Epithelial cell of prostate (primary cell): ENCODE measurements around the gene ATF3.
"Not testable (repeated sequence)": the region's sequence is repeated elsewhere in the genome, so short reads cannot be mapped to it uniquely, and the experiment has no call there.

ENCODE experiments used
- DNase-seq: peaks from one replicate; pipeline ENCODE4 v3.0.0-alpha.2; 2011; ENCODE audit warnings: low read depth, low spot score
- H3K27ac ChIP-seq: fragments of 450-650 bp; 2 replicates; pipeline ENCODE4 v1.5.1; 2017; ENCODE audit warnings: mild to moderate bottlenecking

The ATF3 gene

DNA sequence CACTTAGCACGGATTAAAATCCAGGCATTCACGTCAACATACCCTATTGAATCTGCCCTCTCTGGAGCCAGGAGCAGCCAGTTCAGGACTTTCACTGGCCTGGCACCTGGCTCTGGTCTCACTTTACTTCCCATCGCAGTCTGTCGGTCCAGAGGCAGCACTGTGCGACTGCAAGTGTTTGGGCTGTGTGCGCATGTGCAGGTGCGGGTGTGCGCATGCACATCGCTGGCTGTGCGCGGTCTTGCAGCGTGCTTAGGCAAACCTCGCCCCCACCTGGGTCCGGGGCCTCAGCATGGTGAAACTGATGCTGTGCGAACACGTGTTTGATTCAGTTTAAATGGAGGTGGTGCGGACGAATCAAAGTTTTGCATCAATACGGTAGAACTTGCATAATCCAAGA, 38.0 kb downstream of the ATF3 start:
- H3K27ac ChIP-seq, result no peak overlapping the region
- no peak for DNase-seq

GRCh38 chr1:212647004-212647403, 38.4 kb downstream of the ATF3 start:
- no peak overlapping the region for H3K27ac ChIP-seq
- DNase-seq, result no peak

DNA sequence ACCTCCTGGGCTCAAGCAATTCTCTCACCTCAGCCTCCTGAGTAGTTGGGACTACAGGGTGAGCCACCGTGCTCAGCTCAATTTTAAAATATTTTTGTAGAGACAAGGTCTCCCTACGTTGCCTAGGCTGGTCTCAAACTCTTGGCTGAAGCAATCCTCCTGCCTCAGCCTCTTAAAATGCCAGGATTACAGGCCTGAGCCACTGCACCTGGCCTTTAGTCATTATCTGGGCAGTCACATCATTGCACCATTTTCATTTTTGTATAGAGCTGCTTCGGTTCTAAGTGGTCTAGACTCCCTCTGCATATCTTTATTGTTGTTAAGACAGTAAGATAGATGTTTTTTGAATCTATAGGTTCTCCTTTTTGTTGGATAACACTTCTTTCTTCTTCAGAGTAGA, 39.9 kb downstream of the ATF3 start:
- H3K27ac ChIP-seq, result no peak overlapping the region
- DNase-seq, result no peak

GRCh38 chr1:212649020-212649419, 40.5 kb downstream of the ATF3 start:
- no peak for DNase-seq

GRCh38 chr1:212650228-212650627, 41.7 kb downstream of the ATF3 start:
- DNase-seq, result no peak

More at GRCh38 chr1:212649020-212649419, 40.5 kb downstream of the ATF3 start:
- H3K27ac ChIP-seq, result no peak overlapping the region

GRCh38 chr1:212651521-212651920, 43.0 kb downstream of the ATF3 start:
- DNase-seq, result no peak
- H3K27ac ChIP-seq, result no peak overlapping the region

More at GRCh38 chr1:212650228-212650627, 41.7 kb downstream of the ATF3 start:
- H3K27ac ChIP-seq, result no peak overlapping the region

- no peak overlapping the region for H3K27ac ChIP-seq
- DNase-seq, result no peak
Observed at GRCh38 chr1:212651977-212652376, 43.4 kb downstream of the ATF3 start.

DNA sequence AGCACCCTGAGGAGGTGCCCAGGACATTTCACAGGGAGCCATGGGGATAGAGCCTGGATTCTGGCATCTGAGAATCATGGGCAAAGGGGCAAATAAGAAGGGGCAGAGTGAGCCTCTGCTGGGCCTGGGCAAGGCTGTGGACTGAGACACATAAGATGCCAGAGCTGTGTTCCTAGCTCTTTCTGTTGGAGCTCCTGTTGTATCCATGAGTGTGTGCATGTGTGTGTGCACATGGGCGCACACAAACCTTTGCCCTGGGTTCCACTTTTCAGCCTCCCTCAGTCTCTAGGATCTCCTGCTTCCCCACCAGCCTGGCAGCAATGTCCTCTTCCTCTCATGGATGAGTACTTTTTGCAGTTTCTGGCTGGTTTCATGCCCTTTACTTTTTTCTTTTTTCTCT, 44.0 kb downstream of the ATF3 start:
- DNase-seq, result no peak
- H3K27ac ChIP-seq, result no peak overlapping the region

DNA sequence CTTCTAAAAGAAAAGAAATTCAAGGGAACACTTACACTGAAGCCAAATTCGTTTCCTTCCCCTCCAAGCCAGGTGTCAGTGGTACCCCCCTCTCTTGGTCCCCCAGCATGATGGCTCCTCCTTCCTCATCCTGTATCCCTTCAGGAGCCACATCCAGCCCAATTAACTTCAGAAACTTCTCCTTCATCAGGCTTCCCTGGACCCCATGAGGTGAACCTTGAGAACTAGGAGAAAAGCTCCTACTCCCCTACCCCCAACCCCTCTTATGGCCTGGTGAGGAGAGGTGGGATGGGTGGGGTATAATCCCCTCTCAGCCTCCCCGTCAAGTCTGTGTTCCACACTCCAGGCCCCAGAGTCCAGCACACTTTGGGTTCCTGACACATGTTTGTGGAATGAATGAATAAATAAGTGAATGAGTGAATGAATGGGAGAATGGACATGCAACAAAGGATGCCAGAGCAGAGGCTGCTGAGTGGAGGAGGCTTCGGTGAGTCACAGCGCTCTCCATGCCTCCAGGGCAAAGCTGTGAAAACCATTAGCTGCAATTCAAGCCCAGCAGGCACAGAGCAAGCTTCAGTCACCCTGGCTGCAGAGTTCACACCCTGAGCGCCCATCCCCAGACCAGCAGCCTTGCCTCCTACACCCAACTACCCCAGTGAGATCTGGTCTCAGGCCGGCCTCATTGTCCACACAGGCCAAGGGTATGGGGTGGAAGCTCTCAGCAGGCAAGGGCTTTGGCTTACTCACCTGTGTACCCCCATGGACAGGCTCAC, 47.3 kb downstream of the ATF3 start:
- no peak for DNase-seq
- no peak overlapping the region for H3K27ac ChIP-seq

GRCh38 chr1:212656730-212657129, 48.2 kb downstream of the ATF3 start:
- H3K27ac ChIP-seq, result no peak overlapping the region
- DNase-seq, result no peak

GRCh38 chr1:212658250-212658649, 49.7 kb downstream of the ATF3 start:
- not testable (repeated sequence) for DNase-seq, H3K27ac ChIP-seq

DNA sequence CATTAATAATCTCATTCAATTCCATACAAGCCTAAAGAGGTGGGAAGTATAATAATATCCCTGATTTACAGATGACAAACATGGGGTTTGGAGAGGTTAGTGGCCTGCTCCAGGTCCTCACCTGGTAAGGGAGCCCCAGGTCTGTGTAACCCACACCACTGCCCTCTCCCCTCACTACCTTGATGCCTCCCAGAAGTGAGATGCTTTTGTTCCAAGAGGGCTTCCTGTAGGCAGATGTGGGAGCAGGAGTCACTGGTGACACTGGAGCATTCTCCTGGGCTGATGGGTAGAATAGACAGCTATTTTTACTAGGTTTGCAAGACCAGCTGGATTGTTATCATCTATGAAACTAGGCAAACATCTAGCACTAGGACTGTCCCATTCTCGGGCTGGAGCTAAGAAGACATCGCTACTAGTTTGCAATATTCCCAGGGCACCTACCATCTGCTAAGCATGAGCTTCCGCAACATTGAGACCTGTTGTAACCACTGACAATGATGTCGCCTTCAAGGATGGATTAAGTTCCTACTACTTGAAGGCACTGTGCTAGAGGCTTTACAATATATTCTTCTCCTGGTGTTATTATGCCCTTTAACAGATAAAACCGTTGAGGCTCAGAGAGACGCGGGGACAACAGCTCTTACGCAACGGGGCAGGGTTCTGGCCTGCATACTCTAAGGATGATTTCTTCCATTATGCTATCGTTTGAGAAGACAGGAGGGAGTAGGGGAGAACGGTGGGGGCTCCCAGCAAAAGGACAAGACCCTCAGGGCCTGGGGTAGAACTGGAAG, 56.0 kb downstream of the ATF3 start:
- no peak overlapping the region for H3K27ac ChIP-seq

GRCh38 chr1:212665241-212666115, 56.9 kb downstream of the ATF3 start:
- no peak overlapping the region for H3K27ac ChIP-seq
- no peak for DNase-seq

More for the DNA sequence above, 56.0 kb downstream of the ATF3 start:
- no peak for DNase-seq

DNA sequence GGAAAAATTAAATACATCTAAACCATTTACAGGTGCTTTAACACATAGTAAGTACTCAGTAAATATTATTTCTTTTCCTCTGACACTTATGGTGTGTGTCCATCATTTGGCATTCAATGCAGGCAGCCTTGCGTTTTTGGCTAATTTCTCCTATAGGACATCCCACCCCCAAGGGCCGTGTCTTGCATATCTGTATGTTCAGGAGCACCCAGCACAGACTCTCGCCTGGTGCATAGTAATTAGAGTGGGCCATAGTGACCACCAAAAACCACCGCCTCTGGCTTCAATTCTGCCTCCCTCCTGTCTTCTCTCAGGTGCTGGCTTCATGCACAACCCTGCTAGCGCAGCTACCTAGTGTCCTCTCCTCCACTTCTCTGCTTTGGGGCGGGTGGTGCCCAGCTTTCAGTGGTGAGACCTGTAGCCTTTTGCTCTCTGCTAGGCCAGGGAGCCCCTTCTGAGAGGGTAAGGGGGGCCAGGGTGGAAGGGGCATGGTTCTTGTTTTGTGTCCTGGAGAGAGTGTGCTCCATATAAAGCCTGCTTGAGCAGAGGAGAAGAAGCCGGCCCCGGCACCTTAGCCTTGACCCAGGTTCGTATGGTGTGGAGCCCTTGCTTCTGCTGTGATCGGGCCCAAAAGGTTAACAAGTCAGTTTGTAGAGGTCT, 57.7 kb downstream of the ATF3 start:
- no peak overlapping the region for H3K27ac ChIP-seq
- no peak for DNase-seq

DNA sequence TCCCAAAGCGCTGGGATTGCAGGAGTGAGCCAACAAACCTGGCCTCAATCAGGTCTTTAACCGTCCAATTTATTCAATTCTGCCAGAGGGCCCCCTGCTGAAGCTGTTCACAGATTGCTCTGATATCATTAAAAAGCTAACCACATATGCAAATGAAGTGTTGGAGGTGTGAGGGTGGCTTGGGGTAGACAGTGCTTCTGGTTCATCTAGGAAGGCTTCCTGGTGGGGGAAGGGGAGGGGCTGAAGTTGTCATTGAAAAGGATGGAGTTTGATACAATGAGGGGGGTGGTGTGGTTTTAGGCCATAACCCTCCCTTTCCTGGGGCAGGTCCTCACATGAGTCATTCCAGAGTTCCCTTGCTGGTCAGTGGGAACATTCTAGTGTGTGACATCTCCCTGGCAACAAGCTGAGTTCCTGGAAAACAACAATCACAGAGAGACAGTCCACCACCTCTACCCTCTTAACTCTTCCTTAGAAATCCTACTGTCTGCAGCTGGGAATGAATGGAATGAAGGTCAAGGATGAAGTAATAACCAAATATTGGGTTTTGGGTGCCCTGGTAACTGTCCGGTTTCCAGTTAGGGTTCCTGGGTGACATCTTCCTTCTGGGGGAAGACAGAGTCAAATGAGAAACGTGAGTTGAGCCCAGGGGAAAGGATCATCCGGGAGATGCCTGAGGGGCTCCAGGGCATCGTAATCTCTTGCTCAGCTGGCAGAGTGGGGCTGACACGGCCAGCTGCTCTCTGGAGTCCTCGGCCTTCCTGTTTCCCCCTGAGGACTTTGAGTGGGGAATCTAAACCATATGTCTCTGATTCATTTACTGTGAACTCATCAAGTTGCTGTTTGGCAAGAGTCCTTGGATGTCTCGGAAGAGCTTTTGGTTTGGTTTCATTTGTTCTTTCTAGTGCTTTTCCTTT, 58.9 kb downstream of the ATF3 start:
- no peak for DNase-seq
- no peak overlapping the region for H3K27ac ChIP-seq

GRCh38 chr1:212668477-212668876, 59.9 kb downstream of the ATF3 start:
- no peak for DNase-seq
- H3K27ac ChIP-seq, result no peak overlapping the region

DNA sequence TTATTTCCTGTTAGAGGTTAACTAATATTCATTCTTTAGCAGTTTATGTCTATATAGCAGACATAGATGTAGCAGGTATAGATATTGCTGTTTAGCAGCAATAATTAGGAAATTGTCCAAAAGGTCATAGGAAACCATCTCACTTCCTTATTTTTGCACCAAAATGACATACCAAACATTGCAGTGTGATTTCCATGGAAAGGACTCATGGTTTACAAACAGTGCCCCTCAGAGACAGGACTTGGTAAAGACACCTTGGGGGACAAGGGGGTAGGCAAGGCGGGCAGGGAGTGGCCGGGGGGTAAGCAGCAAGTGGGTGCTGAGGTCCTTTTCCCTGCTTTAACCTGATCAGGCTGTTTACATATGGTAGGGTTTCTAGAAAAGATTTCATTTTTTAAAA, 60.5 kb downstream of the ATF3 start:
- H3K27ac ChIP-seq, result no peak overlapping the region
- no peak for DNase-seq

GRCh38 chr1:212669600-212669999, 61.0 kb downstream of the ATF3 start:
- DNase-seq, result no peak
- no peak overlapping the region for H3K27ac ChIP-seq

DNA sequence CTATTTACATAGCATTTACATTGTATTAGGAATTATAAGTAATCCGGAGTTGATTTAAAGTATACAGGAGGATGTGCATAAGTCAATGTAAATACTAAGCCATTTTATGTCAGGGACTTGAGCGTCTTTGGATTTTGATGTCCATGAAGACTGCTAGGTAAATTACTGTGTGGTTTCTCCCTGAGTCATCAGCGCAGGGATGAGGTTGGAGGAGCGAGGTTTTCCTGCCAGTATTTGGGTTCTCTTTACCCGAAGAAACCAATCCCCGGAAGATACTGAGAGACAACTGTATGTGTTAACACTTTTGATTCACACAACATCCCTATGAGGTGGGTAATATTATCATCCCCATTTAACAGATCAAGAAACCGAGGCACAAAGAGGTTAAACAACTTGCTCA, 61.7 kb downstream of the ATF3 start:
- no peak overlapping the region for H3K27ac ChIP-seq
- no peak for DNase-seq
